ENCODE data around the gene PLXNA1.

Gene PLXNA1

GRCh38 chr3:126960604-126960995 is 22.3 kb upstream of the PLXNA1 start:
- no peaks in the 10 kb centered on the region for H3K9me2 ChIP-seq (replicated peaks; ENCODE audit: insufficient read depth, low read length)
- no peaks in the 10 kb centered on the region for H3F3A ChIP-seq (ENCODE audit: insufficient read depth, low read length)
- no peaks in the 10 kb centered on the region for H3K27me3 ChIP-seq (replicated peaks; ENCODE audit: insufficient read depth, low read length)
- H3K9me3 ChIP-seq (replicated peaks; ENCODE audit: insufficient read depth, low read length), result no peaks in the 10 kb centered on the region
- no peak overlapping the region for H3K9ac ChIP-seq (ENCODE audit: low read length)
- H2AFZ ChIP-seq (ENCODE audit: low read length), result no peak overlapping the region
- H3K36me3 ChIP-seq (replicated peaks; ENCODE audit: insufficient read depth, low read length), result no peaks in the 10 kb centered on the region
- no peaks in the 10 kb centered on the region for H4K20me1 ChIP-seq (ENCODE audit: insufficient read depth, low read length)
- H3K4me2 ChIP-seq (ENCODE audit: low read depth, low read length), result no peak overlapping the region
- H3K4me1 ChIP-seq (ENCODE audit: low read length), result no peaks in the 10 kb centered on the region
- no peak for TF ChIP-seq CTCF (IDR thresholded peaks at IDR 0.05; ENCODE audit: low read length)
- TF ChIP-seq EZH2 (optimal IDR thresholded peaks at IDR 0.05; ENCODE audit: low read depth, low read length), result no peak
- no peak for TF ChIP-seq EZH2phosphoT487 (IDR thresholded peaks at IDR 0.05; ENCODE audit: low read length)
- H3K79me2 ChIP-seq (ENCODE audit: low read length), result no peaks in the 10 kb centered on the region
- no peak for DNase-seq
- no peak overlapping the region for H3K4me3 ChIP-seq (ENCODE audit: low read length)
- no peak overlapping the region for H3K27ac ChIP-seq (ENCODE audit: low read length)

- no peak for TF ChIP-seq EZH2 (optimal IDR thresholded peaks at IDR 0.05; ENCODE audit: low read depth, low read length)
- Histone ChIP-seq H3K9me3 (replicated peaks; ENCODE audit: insufficient read depth, low read length) (no peaks in the 10 kb centered on the region), H3K9ac (ENCODE audit: low read length) (no peak overlapping the region), H3F3A (ENCODE audit: insufficient read depth, low read length) (no peaks in the 10 kb centered on the region), H3K4me3 (ENCODE audit: low read length) (no peak overlapping the region), H3K27me3 (replicated peaks; ENCODE audit: insufficient read depth, low read length) (no peaks in the 10 kb centered on the region), H3K4me2 (ENCODE audit: low read depth, low read length) (no peak overlapping the region), H3K9me2 (replicated peaks; ENCODE audit: insufficient read depth, low read length) (no peaks in the 10 kb centered on the region), H3K4me1 (ENCODE audit: low read length) (no peaks in the 10 kb centered on the region), H2AFZ (ENCODE audit: low read length) (no peak overlapping the region), H4K20me1 (ENCODE audit: insufficient read depth, low read length) (no peaks in the 10 kb centered on the region), H3K79me2 (ENCODE audit: low read length) (no peaks in the 10 kb centered on the region), H3K36me3 (replicated peaks; ENCODE audit: insufficient read depth, low read length) (no peaks in the 10 kb centered on the region), H3K27ac (ENCODE audit: low read length) (no peak overlapping the region)
- DNase-seq, result no peak
These were observed 21.6 kb upstream of the PLXNA1 start for GRCh38 chr3:126961191-126961790.

GRCh38 chr3:126961791-126962461 is 21.0 kb upstream of the PLXNA1 start:
- H3K4me1 ChIP-seq (ENCODE audit: low read length), result no peaks in the 10 kb centered on the region
- no peak overlapping the region for H3K4me3 ChIP-seq (ENCODE audit: low read length)
- H3K27ac ChIP-seq (ENCODE audit: low read length), result no peak overlapping the region
- no peak for TF ChIP-seq EZH2 (optimal IDR thresholded peaks at IDR 0.05; ENCODE audit: low read depth, low read length)
- TF ChIP-seq CTCF (IDR thresholded peaks at IDR 0.05; ENCODE audit: low read length), result no peak
- no peak for TF ChIP-seq EZH2phosphoT487 (IDR thresholded peaks at IDR 0.05; ENCODE audit: low read length)
- no peak overlapping the region for H3K4me2 ChIP-seq (ENCODE audit: low read depth, low read length)
- H2AFZ ChIP-seq (ENCODE audit: low read length), result no peak overlapping the region
- H3K9me2 ChIP-seq (replicated peaks; ENCODE audit: insufficient read depth, low read length), result no peaks in the 10 kb centered on the region
- no peaks in the 10 kb centered on the region for H4K20me1 ChIP-seq (ENCODE audit: insufficient read depth, low read length)
- H3K79me2 ChIP-seq (ENCODE audit: low read length), result no peaks in the 10 kb centered on the region
- DNase-seq, result no peak
- no peaks in the 10 kb centered on the region for H3K36me3 ChIP-seq (replicated peaks; ENCODE audit: insufficient read depth, low read length)
- H3F3A ChIP-seq (ENCODE audit: insufficient read depth, low read length), result no peaks in the 10 kb centered on the region
- H3K27me3 ChIP-seq (replicated peaks; ENCODE audit: insufficient read depth, low read length), result no peaks in the 10 kb centered on the region
- no peaks in the 10 kb centered on the region for H3K9me3 ChIP-seq (replicated peaks; ENCODE audit: insufficient read depth, low read length)
- no peak overlapping the region for H3K9ac ChIP-seq (ENCODE audit: low read length)

GRCh38 chr3:126962756-126963155 is 20.2 kb upstream of the PLXNA1 start:
- Histone ChIP-seq H3K4me3 (ENCODE audit: low read length) (no peak overlapping the region), H3K27me3 (replicated peaks; ENCODE audit: insufficient read depth, low read length) (no peaks in the 10 kb centered on the region), H3K27ac (ENCODE audit: low read length) (no peak overlapping the region), H3K9ac (ENCODE audit: low read length) (no peak overlapping the region), H3K36me3 (replicated peaks; ENCODE audit: insufficient read depth, low read length) (no peaks in the 10 kb centered on the region), H3K9me3 (replicated peaks; ENCODE audit: insufficient read depth, low read length) (no peaks in the 10 kb centered on the region), H4K20me1 (ENCODE audit: insufficient read depth, low read length) (no peaks in the 10 kb centered on the region), H3K9me2 (replicated peaks; ENCODE audit: insufficient read depth, low read length) (no peaks in the 10 kb centered on the region), H2AFZ (ENCODE audit: low read length) (no peak overlapping the region), H3F3A (ENCODE audit: insufficient read depth, low read length) (no peaks in the 10 kb centered on the region), H3K4me1 (ENCODE audit: low read length) (no peaks in the 10 kb centered on the region), H3K79me2 (ENCODE audit: low read length) (no peaks in the 10 kb centered on the region), H3K4me2 (ENCODE audit: low read depth, low read length) (no peak overlapping the region)
- no peak for DNase-seq
- TF ChIP-seq EZH2phosphoT487 (IDR thresholded peaks at IDR 0.05; ENCODE audit: low read length) (no peak), CTCF (IDR thresholded peaks at IDR 0.05; ENCODE audit: low read length) (no peak), EZH2 (optimal IDR thresholded peaks at IDR 0.05; ENCODE audit: low read depth, low read length) (no peak)

Data from MM.1S (cell line).